Neuron (in vitro differentiated cells): ENCODE measurements around the gene GTF2IRD1.
"Not testable (repeated sequence)": the region's sequence is repeated elsewhere in the genome, so short reads cannot be mapped to it uniquely, and the experiment has no call there.

Source experiments
- H2AFZ ChIP-seq: one replicate; pipeline ENCODE4 v1.6.1; 2013; ENCODE audit warnings: low read depth, mild to moderate bottlenecking, inconsistent platforms, low read length, moderate library complexity
- H3K27me3 ChIP-seq: one replicate; pipeline ENCODE4 v1.6.1; 2013; ENCODE audit warnings: low read length; ENCODE audit not compliant: insufficient read depth
- H3K36me3 ChIP-seq: one replicate; pipeline ENCODE4 v1.6.1; 2013; ENCODE audit warnings: low read length; ENCODE audit not compliant: insufficient read depth
- H3K4me1 ChIP-seq: one replicate; pipeline ENCODE4 v1.6.1; 2013; ENCODE audit warnings: low read length; ENCODE audit not compliant: insufficient read depth
- H3K4me3 ChIP-seq: 2 replicates; pipeline ENCODE4 v1.5.1; 2013; ENCODE audit warnings: mild to moderate bottlenecking, low read length, moderate library complexity
- H3K9me3 ChIP-seq: one replicate; pipeline ENCODE4 v1.6.1; 2013; ENCODE audit warnings: low read length

Gene GTF2IRD1

GRCh38 chr7:74561898-74562613 lies 108.3 kb downstream of the GTF2IRD1 start:
- Histone ChIP-seq H3K4me3 (no peak overlapping the region), H3K9me3 (no peaks in the 10 kb centered on the region), H2AFZ (no peak overlapping the region), H3K36me3 (peaks cover 44% of the 10 kb centered on the region), H3K4me1 (no peaks in the 10 kb centered on the region), H3K27me3 (no peaks in the 10 kb centered on the region)

- H3K27me3 ChIP-seq, H3K9me3 ChIP-seq, H3K4me1 ChIP-seq, H2AFZ ChIP-seq, H3K4me3 ChIP-seq: not testable (repeated sequence)
- H3K36me3 ChIP-seq, result peaks cover 32% of the 10 kb centered on the region
These were observed 109.9 kb downstream of the GTF2IRD1 start for GRCh38 chr7:74563639-74564038.

DNA sequence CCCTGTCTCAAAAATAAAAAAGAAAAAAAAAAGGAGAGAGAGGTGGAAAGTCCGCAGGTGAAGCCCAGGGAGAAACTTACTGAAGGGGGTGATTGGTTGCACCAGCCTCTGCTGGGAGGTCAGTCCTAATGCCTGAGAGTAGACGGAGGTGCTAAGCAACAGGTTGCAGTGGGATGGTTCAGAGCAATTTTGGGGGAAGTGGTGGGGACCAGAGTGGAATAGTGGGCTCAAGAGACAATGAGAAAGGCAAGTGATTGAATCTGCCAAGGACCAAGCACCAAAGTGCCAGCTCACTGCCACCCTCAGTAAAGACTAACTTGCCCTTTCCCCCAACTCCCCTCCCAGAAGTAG lies 113.6 kb downstream of the GTF2IRD1 start:
- Histone ChIP-seq H3K9me3 (peaks cover 2% of the 10 kb centered on the region), H3K36me3 (peaks cover 16% of the 10 kb centered on the region), H3K4me1 (peaks cover 8% of the 10 kb centered on the region), H2AFZ (no peak overlapping the region), H3K4me3 (no peak overlapping the region), H3K27me3 (no peaks in the 10 kb centered on the region)

- H3K27me3 ChIP-seq, result no peaks in the 10 kb centered on the region
- H3K36me3 ChIP-seq, result peaks cover 13% of the 10 kb centered on the region
- no peak overlapping the region for H3K4me3 ChIP-seq
- H3K4me1 ChIP-seq, result peaks cover 8% of the 10 kb centered on the region
- H3K9me3 ChIP-seq, result peaks cover 2% of the 10 kb centered on the region
- H2AFZ ChIP-seq, result no peak overlapping the region
These were observed 115.0 kb downstream of the GTF2IRD1 start for GRCh38 chr7:74568658-74569057.

- Histone ChIP-seq H3K4me3 (no peak overlapping the region), H3K4me1 (peaks cover 8% of the 10 kb centered on the region), H3K9me3 (peaks cover 2% of the 10 kb centered on the region), H2AFZ (no peak overlapping the region), H3K27me3 (no peaks in the 10 kb centered on the region), H3K36me3 (peaks cover 11% of the 10 kb centered on the region)
These were observed 115.9 kb downstream of the GTF2IRD1 start for GRCh38 chr7:74569501-74570075.

DNA sequence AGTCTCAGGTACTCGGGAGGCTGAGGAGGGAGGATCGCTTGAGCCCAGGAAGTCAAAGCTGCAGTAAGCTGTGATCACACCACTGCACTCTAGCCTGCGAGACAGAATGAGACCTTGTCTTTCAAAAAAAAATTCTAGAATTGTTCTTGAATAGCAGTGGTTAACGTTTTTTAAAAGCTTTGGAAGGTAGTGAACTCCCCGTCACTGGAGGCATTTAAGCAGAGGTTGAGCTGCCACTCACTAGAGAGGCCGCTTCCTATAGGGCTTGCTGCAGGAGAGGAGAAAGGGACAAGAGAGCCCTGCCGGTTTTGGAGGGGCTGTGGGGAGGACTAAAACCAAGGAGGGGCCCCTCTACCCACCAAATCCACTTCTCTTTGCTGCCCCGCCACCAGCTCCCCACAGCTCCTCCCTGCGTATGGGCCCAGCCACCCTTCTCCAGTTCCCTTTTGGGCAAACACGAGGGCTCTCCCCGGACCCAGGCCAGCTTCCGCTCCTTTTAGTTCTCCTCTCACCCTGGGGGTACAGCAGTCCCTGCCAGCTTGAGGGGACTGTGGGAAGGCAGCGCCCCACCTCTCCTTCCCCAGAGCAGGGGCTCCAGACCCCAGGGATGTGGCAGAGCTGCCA lies 116.9 kb downstream of the GTF2IRD1 start:
- Histone ChIP-seq H3K4me3 (no peak overlapping the region), H3K27me3 (no peaks in the 10 kb centered on the region), H3K36me3 (peaks cover 11% of the 10 kb centered on the region)

DNA sequence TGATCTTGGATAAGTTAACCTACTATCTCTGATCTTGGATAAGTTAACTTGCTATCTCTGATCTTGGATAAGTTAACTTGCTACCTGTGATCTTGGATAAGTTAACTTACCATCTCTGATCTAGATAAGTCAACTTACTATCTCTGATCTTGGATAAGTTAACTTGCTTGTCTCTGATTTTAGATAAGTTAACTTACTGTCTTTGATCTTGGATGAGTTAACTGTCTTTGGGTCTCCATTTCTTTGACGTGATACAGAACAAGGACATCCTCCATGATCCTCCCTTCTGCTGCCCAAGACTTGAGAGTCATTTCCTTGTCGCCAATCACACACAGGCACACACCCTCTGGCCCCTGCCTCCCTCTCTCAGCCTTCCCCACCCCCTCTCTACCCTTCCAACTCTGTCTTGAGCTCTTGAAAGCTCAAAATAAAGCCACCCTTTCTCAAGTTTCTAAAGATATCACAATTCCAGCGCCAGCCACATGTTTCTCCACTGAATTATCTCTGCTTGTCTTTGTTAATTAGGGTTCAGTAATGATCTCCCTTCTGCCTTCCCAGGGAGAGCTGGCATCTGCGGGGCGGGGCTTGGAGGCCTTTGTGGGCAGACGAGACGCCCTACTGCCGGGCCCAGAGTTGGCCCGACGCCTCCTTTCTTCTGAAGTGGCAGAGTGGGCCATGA lies 118.7 kb downstream of the GTF2IRD1 start:
- no peaks in the 10 kb centered on the region for H3K27me3 ChIP-seq
- H2AFZ ChIP-seq, result no peak overlapping the region
- H3K36me3 ChIP-seq, result peaks cover 12% of the 10 kb centered on the region
- peaks cover 4% of the 10 kb centered on the region for H3K9me3 ChIP-seq
- no peak overlapping the region for H3K4me3 ChIP-seq
- H3K4me1 ChIP-seq, result peaks cover 8% of the 10 kb centered on the region

More for the DNA sequence above, 116.9 kb downstream of the GTF2IRD1 start:
- no peak overlapping the region for H2AFZ ChIP-seq
- peaks cover 4% of the 10 kb centered on the region for H3K9me3 ChIP-seq
- peaks cover 8% of the 10 kb centered on the region for H3K4me1 ChIP-seq

DNA sequence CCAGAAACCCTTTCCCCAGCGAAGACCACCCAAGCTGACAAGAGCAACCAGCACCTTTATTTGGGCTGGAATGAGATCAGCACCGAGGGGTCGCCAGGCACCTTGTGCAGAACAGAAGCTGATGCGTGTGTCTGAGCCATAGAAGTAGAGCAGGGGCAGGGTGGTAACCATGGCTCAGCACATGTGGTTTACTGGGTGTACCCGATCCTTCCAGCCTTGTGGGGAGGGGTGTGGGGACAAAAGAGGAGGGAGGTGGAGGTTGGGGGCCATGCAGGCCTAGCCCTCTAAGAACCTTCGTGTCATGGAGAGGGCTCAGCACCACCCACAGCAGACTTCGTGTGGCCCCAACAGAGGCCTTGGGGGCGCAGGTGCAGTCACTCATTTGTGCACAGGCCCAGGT lies 119.8 kb downstream of the GTF2IRD1 start:
- no peaks in the 10 kb centered on the region for H3K27me3 ChIP-seq
- H3K4me1 ChIP-seq, result peaks cover 8% of the 10 kb centered on the region
- no peak overlapping the region for H2AFZ ChIP-seq
- no peak overlapping the region for H3K4me3 ChIP-seq
- peaks cover 7% of the 10 kb centered on the region for H3K9me3 ChIP-seq
- H3K36me3 ChIP-seq, result peaks cover 12% of the 10 kb centered on the region

DNA sequence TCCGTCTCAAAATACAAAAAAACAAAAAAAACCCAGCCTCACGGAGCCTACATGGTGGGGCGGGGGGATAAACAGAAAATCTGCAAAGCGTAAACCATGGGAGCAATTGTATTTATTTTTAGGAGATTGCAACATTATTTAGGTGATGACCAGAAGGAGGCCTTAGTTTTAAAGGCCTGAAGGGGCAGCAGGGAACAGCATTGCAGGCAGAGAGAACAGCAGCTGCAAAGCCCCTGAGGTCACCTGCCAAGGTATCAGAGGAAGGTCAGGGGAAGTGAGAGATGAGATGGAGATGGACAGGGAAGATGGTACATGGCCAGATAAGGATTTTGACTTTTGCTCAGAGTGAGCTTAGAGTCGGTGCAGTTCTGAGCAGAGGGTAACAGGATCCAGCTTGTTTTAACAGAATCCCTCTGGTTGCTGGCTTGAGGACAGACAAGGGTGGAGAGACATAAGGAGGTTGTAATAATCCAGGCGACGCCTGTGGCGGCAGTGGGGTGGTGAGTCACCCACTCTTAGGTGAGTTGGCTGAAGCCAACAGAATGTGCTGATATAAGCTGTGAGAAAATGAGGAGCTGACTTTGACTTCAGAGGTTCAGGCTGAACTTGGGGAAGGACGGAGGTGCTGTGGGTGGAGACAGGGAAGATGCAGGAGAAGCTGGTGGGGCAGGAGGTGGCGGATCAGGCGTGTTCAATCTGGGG lies 121.5 kb downstream of the GTF2IRD1 start:
- H2AFZ ChIP-seq, result no peak overlapping the region
- H3K4me3 ChIP-seq, result no peak overlapping the region
- peaks cover 7% of the 10 kb centered on the region for H3K9me3 ChIP-seq
- H3K4me1 ChIP-seq, result peaks cover 2% of the 10 kb centered on the region
- H3K36me3 ChIP-seq, result peaks cover 12% of the 10 kb centered on the region
- no peaks in the 10 kb centered on the region for H3K27me3 ChIP-seq

GRCh38 chr7:74575811-74576210 lies 122.1 kb downstream of the GTF2IRD1 start:
- H3K27me3 ChIP-seq, result no peaks in the 10 kb centered on the region
- H3K4me3 ChIP-seq, result no peak overlapping the region
- H3K4me1 ChIP-seq, result peaks cover 4% of the 10 kb centered on the region
- peaks cover 12% of the 10 kb centered on the region for H3K36me3 ChIP-seq
- no peak overlapping the region for H2AFZ ChIP-seq
- H3K9me3 ChIP-seq, result peaks cover 7% of the 10 kb centered on the region

GRCh38 chr7:74579800-74580685 lies 126.3 kb downstream of the GTF2IRD1 start:
- Histone ChIP-seq H3K4me1 (peaks cover 4% of the 10 kb centered on the region), H3K9me3 (peaks cover 5% of the 10 kb centered on the region), H2AFZ (no peak overlapping the region), H3K27me3 (no peaks in the 10 kb centered on the region), H3K4me3 (no peak overlapping the region), H3K36me3 (peaks cover 3% of the 10 kb centered on the region)

- H3K4me1 ChIP-seq, result peaks cover 4% of the 10 kb centered on the region
These were observed 128.3 kb downstream of the GTF2IRD1 start for GRCh38 chr7:74581916-74582440.

More at GRCh38 chr7:74581916-74582440, 128.3 kb downstream of the GTF2IRD1 start:
- peaks cover 3% of the 10 kb centered on the region for H3K9me3 ChIP-seq
- H2AFZ ChIP-seq, result no peak overlapping the region
- no peak overlapping the region for H3K4me3 ChIP-seq
- peaks cover 3% of the 10 kb centered on the region for H3K36me3 ChIP-seq
- H3K27me3 ChIP-seq, result no peaks in the 10 kb centered on the region
